Ectodermal cell (in vitro differentiated cells): ENCODE results near the gene KIF5B.
"Not testable (repeated sequence)": the region's sequence is repeated elsewhere in the genome, so short reads cannot be mapped to it uniquely, and the experiment has no call there.

ENCODE experiments used
- H3K27ac ChIP-seq: 2 replicates; pipeline ENCODE4 v1.7.0; 2013; ENCODE audit warnings: mild to moderate bottlenecking, low read depth, low read length; ENCODE audit not compliant: insufficient read depth, poor library complexity, severe bottlenecking
- H3K27me3 ChIP-seq: 2 replicates; pipeline ENCODE4 v1.7.0; 2013; ENCODE audit warnings: mild to moderate bottlenecking, low read length; ENCODE audit not compliant: insufficient read depth, control insufficient read depth, poor library complexity, severe bottlenecking
- H3K36me3 ChIP-seq: one replicate; pipeline ENCODE4 v1.7.0; 2013; ENCODE audit warnings: low read length; ENCODE audit not compliant: control insufficient read depth, insufficient read depth
- H3K4me1 ChIP-seq: one replicate; pipeline ENCODE4 v1.7.0; 2013; ENCODE audit warnings: low read length; ENCODE audit not compliant: control insufficient read depth, insufficient read depth
- H3K4me3 ChIP-seq: 2 replicates; pipeline ENCODE4 v1.7.0; 2013; ENCODE audit warnings: low read depth, low read length, control low read depth; ENCODE audit not compliant: insufficient read depth
- H3K9me3 ChIP-seq: 2 replicates; pipeline ENCODE4 v1.7.0; 2013; ENCODE audit warnings: mild to moderate bottlenecking, low read length, moderate library complexity; ENCODE audit not compliant: control insufficient read depth
- WGBS, 2 experiments: methylation state at CpG; one replicate each; pipeline ENCODE4 v1.1.7; 2013; ENCODE audit warnings: missing lambda C conversion rate in 2 of 2; 5-methylcytosine and 5-hydroxymethylcytosine counted together

Gene KIF5B

DNA sequence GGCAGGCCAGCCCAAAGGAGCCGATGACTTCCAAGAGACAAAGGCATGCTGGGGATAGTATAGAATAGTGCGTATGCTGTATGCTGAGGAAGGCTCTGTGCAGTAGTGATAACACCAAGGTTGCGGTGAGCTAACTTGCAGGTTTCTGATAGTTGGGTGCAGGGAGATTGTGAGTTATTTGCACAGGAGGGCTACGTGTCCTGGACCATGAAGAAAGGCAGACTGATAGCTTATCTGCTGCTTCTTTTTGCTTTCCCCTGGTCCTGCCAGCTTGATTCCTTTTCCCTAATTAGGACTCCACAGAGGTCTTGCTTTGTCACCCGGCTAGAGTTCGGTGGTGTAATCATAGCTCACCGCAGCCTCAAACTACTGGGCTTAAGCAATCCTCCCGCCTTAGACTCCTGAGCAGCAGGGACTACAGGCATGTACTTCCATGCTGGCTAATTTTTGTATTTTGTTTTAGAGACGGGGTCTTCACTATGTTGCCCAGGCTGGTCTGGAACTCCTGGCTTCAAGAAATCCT, 83.6 kb downstream of the KIF5B start:
- Histone ChIP-seq H3K4me3 (no peak overlapping the region), H3K36me3 (no peaks in the 10 kb centered on the region), H3K27ac (no peak overlapping the region), H3K4me1 (peaks cover 5% of the 10 kb centered on the region), H3K27me3 (no peaks in the 10 kb centered on the region), H3K9me3 (no peaks in the 10 kb centered on the region)
- WGBS, 2 experiments: 92 to 95% methylated on average over 9 of the region's 9 CpGs

DNA sequence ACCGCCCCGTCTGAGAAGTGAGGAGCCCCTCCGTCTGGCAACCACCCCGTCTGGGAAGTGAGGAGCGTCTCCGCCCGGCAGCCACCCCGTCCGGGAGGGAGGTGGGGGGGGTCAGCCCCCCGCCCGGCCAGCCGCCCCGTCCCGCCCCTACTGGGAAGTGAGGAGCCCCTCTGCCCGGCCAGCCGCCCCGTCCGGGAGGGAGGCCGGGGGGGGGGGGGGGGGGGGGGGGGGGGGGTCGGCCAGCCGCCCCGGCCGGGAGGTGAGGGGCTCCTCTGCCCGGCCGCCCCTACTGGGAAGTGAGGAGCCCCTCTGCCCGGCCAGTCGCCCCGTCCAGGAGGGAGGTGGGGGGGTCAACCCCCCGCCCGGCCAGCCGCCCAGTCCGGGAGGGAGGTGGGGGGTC, 86.4 kb downstream of the KIF5B start:
- WGBS, 2 experiments: 93% methylated on average over 3 of the region's 32 CpGs; no CpG with 5 or more reads in 1 of the 2 experiments
- H3K36me3 ChIP-seq, H3K4me3 ChIP-seq, H3K4me1 ChIP-seq, H3K27me3 ChIP-seq, H3K9me3 ChIP-seq, H3K27ac ChIP-seq: not testable (repeated sequence)

DNA sequence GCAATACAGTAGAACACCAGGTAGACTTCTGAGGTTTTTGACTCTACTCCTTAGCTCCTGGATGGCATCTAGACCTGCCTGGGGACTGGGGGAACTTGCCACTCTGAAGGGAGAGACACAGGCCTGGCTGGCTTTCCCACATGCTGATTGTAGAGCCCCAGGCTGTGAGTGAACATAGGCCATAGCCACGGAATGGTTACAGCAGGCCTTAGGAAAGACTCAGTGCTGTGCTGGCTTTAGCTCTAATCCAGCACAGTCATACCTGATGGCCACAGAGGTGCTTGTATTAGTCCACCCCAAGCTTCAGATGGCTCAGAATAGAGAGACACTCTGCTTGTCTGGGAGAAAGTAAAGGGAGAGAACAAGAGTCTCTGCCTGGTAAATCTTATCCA, 92.6 kb downstream of the KIF5B start:
- Histone ChIP-seq H3K4me1 (no peaks in the 10 kb centered on the region), H3K9me3 (no peaks in the 10 kb centered on the region), H3K4me3 (no peak overlapping the region), H3K27me3 (no peaks in the 10 kb centered on the region), H3K36me3 (no peaks in the 10 kb centered on the region), H3K27ac (no peak overlapping the region)
- 75 to 87% methylated on average over 1 of the region's 1 CpG for WGBS, 2 experiments

DNA sequence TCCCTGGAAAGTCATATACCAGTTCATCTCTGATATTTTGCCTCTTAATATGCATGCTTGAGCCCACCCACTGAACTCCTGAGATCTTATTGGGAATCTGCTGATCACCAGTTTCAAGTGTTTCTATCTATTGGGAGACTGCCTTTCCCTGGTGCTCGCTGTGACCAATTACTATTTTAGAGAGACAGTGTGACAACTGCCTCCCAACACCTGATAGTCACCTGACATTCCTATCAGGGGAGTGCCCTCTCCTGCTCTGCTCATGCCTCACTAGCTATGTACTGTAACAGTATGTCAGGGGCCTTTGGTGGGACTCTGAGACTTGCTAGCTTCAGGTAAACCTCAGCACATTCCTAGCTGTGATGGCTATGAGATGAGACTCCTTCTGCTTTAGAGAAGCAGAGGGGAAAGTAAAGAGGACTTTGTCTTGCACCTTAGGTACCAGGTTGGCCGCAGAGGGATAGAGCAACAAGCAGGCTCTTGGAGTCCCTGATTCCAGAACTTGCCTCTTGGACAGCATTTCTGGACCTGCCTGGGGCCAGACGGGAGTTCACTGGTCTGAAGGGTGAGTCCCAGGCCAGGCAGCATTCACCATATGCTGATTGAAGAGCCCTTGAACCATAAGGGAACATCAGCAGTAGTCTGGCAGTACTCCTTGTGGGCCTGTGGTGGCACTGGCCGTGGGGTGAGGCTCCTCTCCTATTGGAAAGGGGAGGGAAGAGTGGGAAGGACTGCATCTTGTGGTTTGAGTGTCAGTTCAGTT, 93.2 kb downstream of the KIF5B start:
- Histone ChIP-seq H3K4me1 (no peaks in the 10 kb centered on the region), H3K9me3 (no peaks in the 10 kb centered on the region), H3K36me3 (no peaks in the 10 kb centered on the region), H3K27ac (no peak overlapping the region), H3K27me3 (no peaks in the 10 kb centered on the region), H3K4me3 (no peak overlapping the region)
- WGBS, 2 experiments: 89 to 92% methylated on average over 4 of the region's 4 CpGs

DNA sequence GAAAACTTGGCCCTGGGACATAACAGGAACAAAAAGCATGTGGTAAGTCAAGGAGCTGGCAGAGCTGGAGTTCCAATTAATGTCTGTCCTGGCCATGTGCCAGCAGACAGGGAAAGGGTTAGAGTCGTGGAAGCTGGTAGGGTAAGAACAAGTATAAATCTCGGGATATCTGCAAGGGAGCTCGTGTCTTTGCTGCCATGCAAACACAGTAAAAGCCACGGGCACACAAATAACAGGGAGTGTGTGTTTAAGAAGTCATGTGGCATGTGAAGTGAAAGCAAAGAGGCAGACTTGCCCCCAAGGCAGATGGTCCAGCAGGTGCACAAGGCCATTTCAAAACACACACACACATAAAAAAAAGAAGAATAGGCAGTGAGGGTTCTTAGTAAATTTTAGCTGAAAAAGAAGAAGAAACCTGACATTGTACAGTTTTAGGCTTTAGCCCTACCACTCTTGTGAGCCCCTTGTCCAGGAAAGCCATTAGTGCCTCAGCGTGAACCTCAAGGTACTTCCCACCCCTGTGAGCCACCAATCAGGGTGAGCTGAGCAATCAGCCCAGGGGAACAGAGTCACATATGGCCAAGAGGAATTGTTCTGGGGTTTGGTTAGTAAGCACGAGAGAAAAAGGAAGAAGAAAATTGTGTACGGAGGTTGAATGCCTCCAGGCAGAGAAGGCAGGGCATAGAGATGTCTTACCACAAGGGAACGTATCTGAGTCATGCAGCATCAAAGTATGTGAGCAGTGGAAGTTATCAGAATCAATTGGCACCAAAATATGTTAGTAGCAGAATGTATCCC, 94.7 kb downstream of the KIF5B start:
- no peak overlapping the region for H3K4me3 ChIP-seq
- H3K9me3 ChIP-seq: no peaks in the 10 kb centered on the region
- H3K4me1 ChIP-seq: no peaks in the 10 kb centered on the region
- no peaks in the 10 kb centered on the region for H3K27me3 ChIP-seq
- no peak overlapping the region for H3K27ac ChIP-seq
- 92 to 94% methylated on average over 8 of the region's 8 CpGs for WGBS, 2 experiments
- no peaks in the 10 kb centered on the region for H3K36me3 ChIP-seq

DNA sequence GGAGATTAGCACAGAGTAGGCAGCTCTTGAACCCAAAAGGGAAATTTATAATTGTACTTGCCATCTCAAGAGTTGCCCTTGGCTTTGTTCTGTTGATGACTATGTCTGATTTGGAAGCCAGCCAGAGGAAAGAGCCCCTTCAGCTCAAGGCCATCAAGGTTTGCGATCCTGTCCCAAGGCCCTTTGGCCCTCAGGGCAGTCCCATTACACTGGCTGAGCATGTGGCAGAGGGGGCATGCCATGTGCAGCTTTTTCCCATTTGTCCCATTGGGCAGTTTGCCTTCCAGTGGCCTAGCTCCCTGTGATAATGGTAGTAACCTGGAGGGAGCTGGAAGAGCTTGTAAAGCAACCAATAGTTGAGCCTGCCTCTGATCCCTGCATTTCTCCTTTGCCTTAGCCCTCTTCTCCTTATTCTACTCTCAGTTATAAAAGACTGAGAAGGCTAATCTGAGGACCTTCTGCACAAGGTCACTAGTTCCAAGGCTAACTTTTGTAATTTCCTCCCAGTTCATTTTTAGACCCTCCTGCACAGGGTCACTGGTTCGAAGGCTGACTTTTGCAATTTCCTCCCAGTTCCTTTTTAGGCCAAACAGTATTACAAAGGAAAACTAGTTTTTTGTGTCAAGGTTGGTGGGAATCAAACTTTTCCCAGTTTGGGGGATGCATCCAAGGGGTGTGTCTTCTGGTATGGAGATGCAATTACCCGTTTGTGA, 96.6 kb downstream of the KIF5B start:
- 80 to 81% methylated on average over 3 of the region's 3 CpGs for WGBS, 2 experiments
- no peak overlapping the region for H3K4me3 ChIP-seq
- H3K27me3 ChIP-seq: no peaks in the 10 kb centered on the region
- H3K36me3 ChIP-seq: no peaks in the 10 kb centered on the region
- H3K27ac ChIP-seq: no peak overlapping the region
- no peaks in the 10 kb centered on the region for H3K4me1 ChIP-seq
- H3K9me3 ChIP-seq: peaks cover 3% of the 10 kb centered on the region
